Kidney tubule cell (primary cell): ENCODE data around the gene GFRA1.

Source experiments
- DNase-seq: peaks from one replicate; pipeline ENCODE4 v3.0.0-alpha.2; 2018; ENCODE audit warnings: low spot score

The GFRA1 gene

GRCh38 chr10:116103668-116104067, 169.3 kb downstream of the GFRA1 start:
- no peak for DNase-seq

- DNase-seq = no peak
Observed at GRCh38 chr10:116101616-116102315, 171.2 kb downstream of the GFRA1 start.

- DNase-seq = no peak
Observed at GRCh38 chr10:116100984-116101383, 172.0 kb downstream of the GFRA1 start.

- peak; percentile 94 for DNase-seq
Observed at GRCh38 chr10:116099023-116099420, 174.0 kb downstream of the GFRA1 start.

GRCh38 chr10:116098411-116099022, 174.5 kb downstream of the GFRA1 start:
- peak; percentile 87 for DNase-seq

- DNase-seq = peak; percentile 21
Observed at GRCh38 chr10:116097239-116097784, 175.7 kb downstream of the GFRA1 start.

GRCh38 chr10:116096526-116096925, 176.5 kb downstream of the GFRA1 start:
- no peak for DNase-seq

GRCh38 chr10:116094356-116094755, 178.7 kb downstream of the GFRA1 start:
- no peak for DNase-seq

GRCh38 chr10:116093031-116093430, 180.0 kb downstream of the GFRA1 start:
- no peak for DNase-seq

GRCh38 chr10:116088985-116089384, 184.0 kb downstream of the GFRA1 start:
- peak; percentile 40 for DNase-seq

GRCh38 chr10:116085323-116085722, 187.7 kb downstream of the GFRA1 start:
- no peak for DNase-seq

- peak; percentile 91 for DNase-seq
Observed at GRCh38 chr10:116084161-116084560, 188.8 kb downstream of the GFRA1 start.

GRCh38 chr10:116083226-116083762, 189.7 kb downstream of the GFRA1 start:
- no peak for DNase-seq

- no peak for DNase-seq
Observed at GRCh38 chr10:116082762-116083161, 190.2 kb downstream of the GFRA1 start.

GRCh38 chr10:116082206-116082605, 190.8 kb downstream of the GFRA1 start:
- peak; percentile 75 for DNase-seq

- DNase-seq = peak; percentile 98
Observed at GRCh38 chr10:116080553-116080952, 192.5 kb downstream of the GFRA1 start.

- DNase-seq = no peak
Observed at GRCh38 chr10:116079355-116079754, 193.7 kb downstream of the GFRA1 start.

GRCh38 chr10:116076621-116077020, 196.4 kb downstream of the GFRA1 start:
- DNase-seq = no peak

GRCh38 chr10:116073510-116073909, 199.5 kb downstream of the GFRA1 start:
- DNase-seq = no peak

- no peak for DNase-seq
Observed at GRCh38 chr10:116073001-116073400, 200.0 kb downstream of the GFRA1 start.

GRCh38 chr10:116071453-116072148, 201.4 kb downstream of the GFRA1 start:
- DNase-seq = no peak

GRCh38 chr10:116070743-116071320, 202.2 kb downstream of the GFRA1 start:
- no peak for DNase-seq
